ENCODE data around the gene EOMES. TPM values are rescaled to one million over a fixed set of nuclear protein-coding genes. Genes with fewer than 3 reads are reported as not detected.

The EOMES gene
- total RNA-seq, 1 donor from 2014 or later: 1.9 TPM

DNA sequence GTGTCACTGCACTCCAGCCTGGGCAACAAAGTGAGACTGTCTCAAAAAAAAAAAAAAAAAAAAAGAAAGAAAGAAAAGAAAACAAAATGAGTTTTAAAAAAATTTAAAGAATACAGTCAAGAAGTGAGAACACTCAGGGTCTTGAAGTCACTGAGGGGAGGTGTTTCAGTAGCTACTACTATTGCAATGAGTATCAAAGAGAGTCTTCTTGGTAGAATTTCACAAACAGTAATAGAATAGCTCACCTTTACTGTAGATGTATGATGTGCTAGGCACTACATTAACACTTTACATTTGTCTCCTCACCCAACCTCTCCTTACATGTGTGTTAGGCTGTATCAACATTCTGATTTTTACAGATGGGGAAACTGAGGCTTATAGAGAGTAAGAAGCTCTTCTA is 43.9 kb downstream of the EOMES start:
- TF ChIP-seq, protein P1, sequence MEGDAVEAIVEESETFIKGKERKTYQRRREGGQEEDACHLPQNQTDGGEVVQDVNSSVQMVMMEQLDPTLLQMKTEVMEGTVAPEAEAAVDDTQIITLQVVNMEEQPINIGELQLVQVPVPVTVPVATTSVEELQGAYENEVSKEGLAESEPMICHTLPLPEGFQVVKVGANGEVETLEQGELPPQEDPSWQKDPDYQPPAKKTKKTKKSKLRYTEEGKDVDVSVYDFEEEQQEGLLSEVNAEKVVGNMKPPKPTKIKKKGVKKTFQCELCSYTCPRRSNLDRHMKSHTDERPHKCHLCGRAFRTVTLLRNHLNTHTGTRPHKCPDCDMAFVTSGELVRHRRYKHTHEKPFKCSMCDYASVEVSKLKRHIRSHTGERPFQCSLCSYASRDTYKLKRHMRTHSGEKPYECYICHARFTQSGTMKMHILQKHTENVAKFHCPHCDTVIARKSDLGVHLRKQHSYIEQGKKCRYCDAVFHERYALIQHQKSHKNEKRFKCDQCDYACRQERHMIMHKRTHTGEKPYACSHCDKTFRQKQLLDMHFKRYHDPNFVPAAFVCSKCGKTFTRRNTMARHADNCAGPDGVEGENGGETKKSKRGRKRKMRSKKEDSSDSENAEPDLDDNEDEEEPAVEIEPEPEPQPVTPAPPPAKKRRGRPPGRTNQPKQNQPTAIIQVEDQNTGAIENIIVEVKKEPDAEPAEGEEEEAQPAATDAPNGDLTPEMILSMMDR (IDR thresholded peaks at IDR 0.05): no peak
- no peaks in the 10 kb centered on the region for H3K9me3 ChIP-seq
- DNase-seq (no peak), ATAC-seq (no peak)
- no peaks in the 10 kb centered on the region for H3K27me3 ChIP-seq (ENCODE audit: low read depth)
- no peak overlapping the region for H3K4me3 ChIP-seq
- H3K4me1 ChIP-seq: peaks cover 6% of the 10 kb centered on the region
- H3K36me3 ChIP-seq: no peaks in the 10 kb centered on the region
- H3K27ac ChIP-seq: no peak overlapping the region
- intact Hi-C loops (cut with DNase I): no loop called here

DNA sequence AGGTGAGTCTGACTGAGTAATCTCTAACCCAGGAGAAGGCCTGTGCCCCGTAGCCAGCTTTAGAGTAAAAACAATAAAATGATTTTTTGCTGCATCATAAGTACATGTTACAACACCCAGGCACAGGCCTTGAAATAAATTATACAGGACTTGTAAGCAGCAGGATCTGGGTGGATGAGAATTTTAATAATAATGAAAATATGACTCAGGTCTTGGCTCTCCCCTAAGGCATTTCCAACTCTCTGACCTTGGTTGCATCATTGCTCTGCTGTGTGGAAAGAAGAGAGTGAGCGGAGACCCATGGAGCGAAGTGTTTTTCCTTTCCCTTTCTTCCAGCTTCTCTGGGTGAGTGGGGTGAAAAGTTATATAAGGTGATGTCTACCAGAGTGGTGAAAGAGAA is 44.6 kb downstream of the EOMES start:
- H3K4me1 ChIP-seq: peaks cover 6% of the 10 kb centered on the region
- ATAC-seq: peak; percentile 54 to 60
- TF ChIP-seq, protein P1 (IDR thresholded peaks at IDR 0.05): no peak
- intact Hi-C loops (cut with DNase I): no loop called here
- H3K27ac ChIP-seq: no peak overlapping the region
- DNase-seq: no peak
- H3K27me3 ChIP-seq (ENCODE audit: low read depth): no peaks in the 10 kb centered on the region
- no peak overlapping the region for H3K4me3 ChIP-seq
- no peaks in the 10 kb centered on the region for H3K9me3 ChIP-seq
- H3K36me3 ChIP-seq: no peaks in the 10 kb centered on the region

DNA sequence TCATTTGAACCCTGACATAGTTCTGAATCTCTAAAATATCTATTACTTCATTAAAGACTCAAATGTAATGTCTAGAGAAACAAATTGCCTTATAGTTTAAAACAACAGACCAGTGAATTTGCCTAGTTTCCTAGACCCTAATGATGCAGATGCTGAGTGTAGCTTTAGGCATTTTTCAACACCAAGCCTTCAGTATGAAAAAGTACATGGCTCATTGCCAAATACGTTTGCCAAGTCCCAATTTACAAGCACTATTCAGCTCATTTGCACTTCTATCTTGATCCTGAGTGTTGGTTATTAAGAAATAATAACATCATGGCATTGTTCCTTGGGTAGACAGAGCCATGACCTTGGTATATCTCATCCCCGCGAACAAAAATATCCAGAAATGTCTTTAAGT is 46.8 kb downstream of the EOMES start:
- H3K27ac ChIP-seq: no peak overlapping the region
- no peak overlapping the region for H3K4me3 ChIP-seq
- no peaks in the 10 kb centered on the region for H3K36me3 ChIP-seq
- no peak for ATAC-seq
- no peaks in the 10 kb centered on the region for H3K27me3 ChIP-seq (ENCODE audit: low read depth)
- no peaks in the 10 kb centered on the region for H3K4me1 ChIP-seq
- no peak for DNase-seq
- H3K9me3 ChIP-seq: no peaks in the 10 kb centered on the region
- intact Hi-C loops (cut with DNase I): no loop called here
- TF ChIP-seq, protein P1 (IDR thresholded peaks at IDR 0.05): no peak

DNA sequence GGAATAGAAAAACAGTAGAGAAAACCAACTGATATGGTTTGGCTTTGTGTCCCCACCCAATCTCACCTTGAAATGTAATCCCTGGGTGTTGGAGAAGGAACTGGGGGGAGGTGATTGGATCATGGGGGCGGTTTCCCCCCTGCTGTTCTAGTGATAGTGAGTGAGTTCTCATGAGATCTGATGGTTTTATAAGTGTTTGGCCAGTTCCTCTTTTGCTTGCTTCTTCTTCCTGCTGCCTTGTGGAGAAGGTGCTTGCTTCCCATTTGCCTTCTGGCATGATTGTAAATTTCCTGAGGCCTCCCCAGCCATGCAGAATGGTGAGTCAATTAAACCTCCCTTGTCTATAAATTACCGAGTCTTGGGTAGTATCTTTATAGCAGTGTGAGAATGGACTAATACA is 48.4 kb downstream of the EOMES start:
- DNase-seq: no peak

DNA sequence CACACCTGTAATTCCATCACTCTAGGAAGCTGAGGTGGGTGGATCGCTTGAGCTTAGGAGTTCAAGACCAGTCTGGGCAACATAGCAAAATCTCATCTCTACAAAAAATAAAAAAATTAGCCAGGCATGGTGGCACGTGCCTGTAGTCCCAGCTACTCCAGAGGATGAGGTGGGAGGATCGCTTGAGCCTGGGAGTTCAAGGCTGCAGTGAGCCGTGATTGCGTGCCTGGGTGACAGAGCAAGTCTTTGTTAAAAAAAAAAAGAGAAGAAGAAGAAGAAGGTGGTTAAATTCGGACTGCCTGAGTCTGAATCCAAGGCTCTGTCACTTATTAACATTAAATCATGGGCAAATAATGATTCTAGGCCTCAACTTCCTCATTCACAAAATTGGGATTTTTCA is 51.0 kb downstream of the EOMES start:
- Histone ChIP-seq H3K27me3 (ENCODE audit: low read depth) (no peaks in the 10 kb centered on the region), H3K27ac (no peak overlapping the region), H3K4me1 (peaks cover 6% of the 10 kb centered on the region), H3K9me3 (no peaks in the 10 kb centered on the region), H3K4me3 (no peak overlapping the region), H3K36me3 (no peaks in the 10 kb centered on the region)
- DNase-seq (no peak), ATAC-seq (no peak)
- intact Hi-C loops (cut with DNase I): no loop called here
- TF ChIP-seq, protein P1 (IDR thresholded peaks at IDR 0.05): no peak

More for the DNA sequence above, 48.4 kb downstream of the EOMES start:
- Histone ChIP-seq H3K4me3 (no peak overlapping the region), H3K27ac (no peak overlapping the region), H3K36me3 (no peaks in the 10 kb centered on the region), H3K9me3 (no peaks in the 10 kb centered on the region), H3K27me3 (ENCODE audit: low read depth) (no peaks in the 10 kb centered on the region), H3K4me1 (no peaks in the 10 kb centered on the region)
- TF ChIP-seq, protein P1 (IDR thresholded peaks at IDR 0.05): no peak
- intact Hi-C loops (cut with DNase I): no loop called here
- no peak for ATAC-seq

DNA sequence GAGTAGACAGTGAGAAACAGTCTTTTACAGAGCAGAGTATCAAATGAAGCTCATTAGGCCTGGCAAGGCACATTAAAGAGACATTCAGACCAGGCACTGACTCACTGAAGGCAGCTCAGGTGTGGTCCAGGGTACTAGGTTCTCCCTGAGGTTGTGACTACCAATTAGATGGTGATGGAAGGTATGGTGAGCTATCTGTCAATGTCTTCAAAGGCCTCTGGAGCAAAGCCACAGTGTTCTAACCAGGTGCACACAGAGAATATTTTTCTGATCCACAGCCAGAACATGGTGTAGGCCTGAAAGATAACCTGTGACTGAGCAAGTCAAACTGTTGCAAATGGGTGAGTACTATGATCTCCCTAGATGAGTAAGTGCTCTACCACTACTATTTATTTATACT is 51.5 kb downstream of the EOMES start:
- Histone ChIP-seq H3K27me3 (ENCODE audit: low read depth) (no peaks in the 10 kb centered on the region), H3K36me3 (no peaks in the 10 kb centered on the region), H3K9me3 (no peaks in the 10 kb centered on the region), H3K4me3 (no peak overlapping the region), H3K4me1 (peaks cover 9% of the 10 kb centered on the region), H3K27ac (no peak overlapping the region)
- TF ChIP-seq, protein P1 (IDR thresholded peaks at IDR 0.05): no peak
- ATAC-seq (no peak), DNase-seq (no peak)
- intact Hi-C loops (cut with DNase I): no loop called here

Measured in lower lobe of right lung (tissue), 2 donors.